NCI-H2081 treated with DMSO at 0.1 percent for 48 hours (cell line): ENCODE data around the gene C7orf33.
"Not testable (repeated sequence)": the region's sequence is repeated elsewhere in the genome, so short reads cannot be mapped to it uniquely, and the experiment has no call there.

ENCODE experiments used
- DNase-seq: peaks from one replicate; lab custom pipeline; 2025; lab: John Stamatoyannopoulos, UW

The C7orf33 gene

GRCh38 chr7:148590471-148590870 is at the start of gene C7orf33:
C7orf33 (plus strand) TSS chr7:148590766; CDS start chr7:148590926, 160 bp downstream.
- no peak for DNase-seq

- no peak for DNase-seq
These were observed 48.6 kb upstream of the C7orf33 start for GRCh38 chr7:148541891-148542504.

GRCh38 chr7:148543302-148543701 is 47.3 kb upstream of the C7orf33 start:
- no peak for DNase-seq

GRCh38 chr7:148545172-148545571 is 45.4 kb upstream of the C7orf33 start:
- DNase-seq, result no peak

GRCh38 chr7:148545932-148546331 is 44.6 kb upstream of the C7orf33 start:
- no peak for DNase-seq

GRCh38 chr7:148546857-148547256 is 43.7 kb upstream of the C7orf33 start:
- no peak for DNase-seq

GRCh38 chr7:148547951-148548350 is 42.6 kb upstream of the C7orf33 start:
- DNase-seq, result no peak

GRCh38 chr7:148553979-148554378 is 36.6 kb upstream of the C7orf33 start:
- DNase-seq, result no peak

- DNase-seq, result no peak
These were observed 33.7 kb upstream of the C7orf33 start for GRCh38 chr7:148556892-148557291.

GRCh38 chr7:148558914-148559313 is 31.7 kb upstream of the C7orf33 start:
- DNase-seq, result no peak

GRCh38 chr7:148561099-148561498 is 29.5 kb upstream of the C7orf33 start:
- DNase-seq, result no peak

GRCh38 chr7:148563583-148564274 is 26.8 kb upstream of the C7orf33 start:
- no peak for DNase-seq

GRCh38 chr7:148564275-148564951 is 26.2 kb upstream of the C7orf33 start:
- not testable (repeated sequence) for DNase-seq

- DNase-seq, result no peak
These were observed 23.8 kb upstream of the C7orf33 start for GRCh38 chr7:148566736-148567135.

GRCh38 chr7:148567524-148567923 is 23.0 kb upstream of the C7orf33 start:
- no peak for DNase-seq

GRCh38 chr7:148570510-148570909 is 20.1 kb upstream of the C7orf33 start:
- no peak for DNase-seq

- DNase-seq, result not testable (repeated sequence)
These were observed 19.6 kb upstream of the C7orf33 start for GRCh38 chr7:148570973-148571372.

- no peak for DNase-seq
These were observed 19.2 kb upstream of the C7orf33 start for GRCh38 chr7:148571381-148571780.

GRCh38 chr7:148572067-148572522 is 18.5 kb upstream of the C7orf33 start:
- DNase-seq, result no peak

- not testable (repeated sequence) for DNase-seq
These were observed 17.0 kb upstream of the C7orf33 start for GRCh38 chr7:148573581-148573980.

GRCh38 chr7:148575640-148576411 is 14.7 kb upstream of the C7orf33 start:
- DNase-seq, result peak; percentile 8

- no peak for DNase-seq
These were observed 11.2 kb upstream of the C7orf33 start for GRCh38 chr7:148579366-148579765.
